ENCODE data around the gene PRTG. TPM values are rescaled to one million over a fixed set of nuclear protein-coding genes. Genes with fewer than 3 reads are reported as not detected.

The PRTG gene
- total RNA-seq, 1 experiment from 2014 or later, result 3.6 TPM

DNA sequence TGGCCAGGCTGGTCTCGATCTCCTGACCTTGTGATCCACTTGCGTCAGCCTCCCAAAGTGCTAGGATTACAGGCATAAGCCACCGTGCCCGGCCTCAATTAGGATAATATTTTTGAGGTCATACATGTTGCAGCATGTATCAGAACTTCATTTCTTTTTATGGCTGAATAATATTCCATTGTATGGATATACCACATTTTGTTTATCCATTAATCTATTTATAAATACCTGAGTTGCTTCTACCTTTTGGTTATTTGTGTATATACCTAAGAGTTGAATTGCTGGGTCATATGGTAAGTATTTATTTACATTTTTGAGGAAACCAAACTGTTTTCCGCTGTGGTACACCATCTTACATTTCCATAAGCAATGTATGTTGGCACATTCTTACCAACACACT, 136.7 kb downstream of the PRTG start (continued):
- no peak for TF ChIP-seq FOXK1 (CRISPR knock-in tag; IDR thresholded peaks at IDR 0.05)
- TF ChIP-seq, protein P1, sequence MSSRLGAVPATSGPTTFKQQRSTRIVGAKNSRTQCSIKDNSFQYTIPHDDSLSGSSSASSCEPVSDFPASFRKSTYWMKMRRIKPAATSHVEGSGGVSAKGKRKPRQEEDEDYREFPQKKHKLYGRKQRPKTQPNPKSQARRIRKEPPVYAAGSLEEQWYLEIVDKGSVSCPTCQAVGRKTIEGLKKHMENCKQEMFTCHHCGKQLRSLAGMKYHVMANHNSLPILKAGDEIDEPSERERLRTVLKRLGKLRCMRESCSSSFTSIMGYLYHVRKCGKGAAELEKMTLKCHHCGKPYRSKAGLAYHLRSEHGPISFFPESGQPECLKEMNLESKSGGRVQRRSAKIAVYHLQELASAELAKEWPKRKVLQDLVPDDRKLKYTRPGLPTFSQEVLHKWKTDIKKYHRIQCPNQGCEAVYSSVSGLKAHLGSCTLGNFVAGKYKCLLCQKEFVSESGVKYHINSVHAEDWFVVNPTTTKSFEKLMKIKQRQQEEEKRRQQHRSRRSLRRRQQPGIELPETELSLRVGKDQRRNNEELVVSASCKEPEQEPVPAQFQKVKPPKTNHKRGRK (CRISPR knock-in tag; IDR thresholded peaks at IDR 0.05; ENCODE audit: borderline replicate concordance), result no peak
- TF ChIP-seq SP1 (CRISPR knock-in tag; conservative IDR thresholded peaks at IDR 0.05), result no peak
- TF ChIP-seq, protein P2, sequence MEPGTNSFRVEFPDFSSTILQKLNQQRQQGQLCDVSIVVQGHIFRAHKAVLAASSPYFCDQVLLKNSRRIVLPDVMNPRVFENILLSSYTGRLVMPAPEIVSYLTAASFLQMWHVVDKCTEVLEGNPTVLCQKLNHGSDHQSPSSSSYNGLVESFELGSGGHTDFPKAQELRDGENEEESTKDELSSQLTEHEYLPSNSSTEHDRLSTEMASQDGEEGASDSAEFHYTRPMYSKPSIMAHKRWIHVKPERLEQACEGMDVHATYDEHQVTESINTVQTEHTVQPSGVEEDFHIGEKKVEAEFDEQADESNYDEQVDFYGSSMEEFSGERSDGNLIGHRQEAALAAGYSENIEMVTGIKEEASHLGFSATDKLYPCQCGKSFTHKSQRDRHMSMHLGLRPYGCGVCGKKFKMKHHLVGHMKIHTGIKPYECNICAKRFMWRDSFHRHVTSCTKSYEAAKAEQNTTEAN (CRISPR knock-in tag; IDR thresholded peaks at IDR 0.05), result no peak
- TF ChIP-seq, protein P3, sequence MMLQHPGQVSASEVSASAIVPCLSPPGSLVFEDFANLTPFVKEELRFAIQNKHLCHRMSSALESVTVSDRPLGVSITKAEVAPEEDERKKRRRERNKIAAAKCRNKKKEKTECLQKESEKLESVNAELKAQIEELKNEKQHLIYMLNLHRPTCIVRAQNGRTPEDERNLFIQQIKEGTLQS (CRISPR knock-in tag; conservative IDR thresholded peaks at IDR 0.05), result no peak
- no peak for TF ChIP-seq USF2 (CRISPR knock-in tag; IDR thresholded peaks at IDR 0.05)
- TF ChIP-seq ZNF671 (CRISPR knock-in tag; IDR thresholded peaks at IDR 0.05), result no peak
- no peak for TF ChIP-seq ZBTB21 (CRISPR knock-in tag; IDR thresholded peaks at IDR 0.05; ENCODE audit: borderline replicate concordance)

GRCh38 chr15:55601374-55601773, 141.6 kb downstream of the PRTG start:
- ATAC-seq (no peak), DNase-seq (ENCODE audit: low spot score) (no peak)
- no peak overlapping the region for H3K4me3 Mint-ChIP-seq
- H3K36me3 Mint-ChIP-seq, result peaks cover 4% of the 10 kb centered on the region
- no peaks in the 10 kb centered on the region for H3K4me1 Mint-ChIP-seq
- ChIA-PET CTCF (no interaction called here), POLR2A (no interaction called here)
- H3K27me3 Mint-ChIP-seq (ENCODE audit: low read depth), result no peaks in the 10 kb centered on the region; the same call in 1 of the 2 replicates
- peaks cover 6% of the 10 kb centered on the region for H3K9me3 Mint-ChIP-seq
- TF ChIP-seq ZMAT4 (CRISPR knock-in tag; IDR thresholded peaks at IDR 0.05) (no peak), PRRX2 (CRISPR knock-in tag; IDR thresholded peaks at IDR 0.05) (no peak), ERG (CRISPR knock-in tag; IDR thresholded peaks at IDR 0.05) (no peak), ZNF263 (CRISPR knock-in tag; IDR thresholded peaks at IDR 0.05; ENCODE audit: low read depth) (no peak), TEAD4 (CRISPR knock-in tag; IDR thresholded peaks at IDR 0.05) (no peak), NFE2L1 (CRISPR knock-in tag; IDR thresholded peaks at IDR 0.05) (no peak), KAT7 (CRISPR knock-in tag; IDR thresholded peaks at IDR 0.05; ENCODE audit: borderline replicate concordance) (no peak), ZNF232 (CRISPR knock-in tag; IDR thresholded peaks at IDR 0.05) (no peak), ZBTB21 (CRISPR knock-in tag; IDR thresholded peaks at IDR 0.05; ENCODE audit: borderline replicate concordance) (no peak)
- H3K27ac Mint-ChIP-seq, result no peak overlapping the region

GRCh38 chr15:55599439-55599838, 143.5 kb downstream of the PRTG start:
- Mint-ChIP-seq H3K27me3 (ENCODE audit: low read depth) (no peaks in the 10 kb centered on the region; the same call in 1 of the 2 replicates), H3K4me1 (no peaks in the 10 kb centered on the region), H3K36me3 (no peaks in the 10 kb centered on the region), H3K4me3 (no peak overlapping the region), H3K9me3 (no peaks in the 10 kb centered on the region), H3K27ac (no peak overlapping the region)
- CTCF ChIA-PET, result no interaction called here
- ATAC-seq (no peak), DNase-seq (ENCODE audit: low spot score) (no peak)
- POLR2A ChIA-PET, result interaction anchor here (0.6 kb wide), 1 partner anchor 1463 kb away, joined by 4 read pairs; no protein-coding TSS in a partner anchor
- TF ChIP-seq RELA (CRISPR knock-in tag; IDR thresholded peaks at IDR 0.05; ENCODE audit: borderline replicate concordance), result no peak
- TF ChIP-seq TP53 (CRISPR knock-in tag; IDR thresholded peaks at IDR 0.05), result no peak
- TF ChIP-seq, protein P4, sequence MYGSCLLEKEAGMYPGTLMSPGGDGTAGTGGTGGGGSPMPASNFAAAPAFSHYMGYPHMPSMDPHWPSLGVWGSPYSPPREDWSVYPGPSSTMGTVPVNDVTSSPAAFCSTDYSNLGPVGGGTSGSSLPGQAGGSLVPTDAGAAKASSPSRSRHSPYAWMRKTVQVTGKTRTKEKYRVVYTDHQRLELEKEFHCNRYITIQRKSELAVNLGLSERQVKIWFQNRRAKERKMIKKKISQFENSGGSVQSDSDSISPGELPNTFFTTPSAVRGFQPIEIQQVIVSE (CRISPR knock-in tag; IDR thresholded peaks at IDR 0.05; ENCODE audit: borderline replicate concordance), result no peak
- TF ChIP-seq MXD4 (CRISPR knock-in tag; IDR thresholded peaks at IDR 0.05; ENCODE audit: borderline replicate concordance), result no peak
- no peak for TF ChIP-seq OVOL2 (CRISPR knock-in tag; IDR thresholded peaks at IDR 0.05; ENCODE audit: borderline replicate concordance)
- TF ChIP-seq JUN (CRISPR knock-in tag; IDR thresholded peaks at IDR 0.05), result no peak
- no peak for TF ChIP-seq NR3C1 (CRISPR knock-in tag; conservative IDR thresholded peaks at IDR 0.05; ENCODE audit: low read depth)
- TF ChIP-seq, protein P5, sequence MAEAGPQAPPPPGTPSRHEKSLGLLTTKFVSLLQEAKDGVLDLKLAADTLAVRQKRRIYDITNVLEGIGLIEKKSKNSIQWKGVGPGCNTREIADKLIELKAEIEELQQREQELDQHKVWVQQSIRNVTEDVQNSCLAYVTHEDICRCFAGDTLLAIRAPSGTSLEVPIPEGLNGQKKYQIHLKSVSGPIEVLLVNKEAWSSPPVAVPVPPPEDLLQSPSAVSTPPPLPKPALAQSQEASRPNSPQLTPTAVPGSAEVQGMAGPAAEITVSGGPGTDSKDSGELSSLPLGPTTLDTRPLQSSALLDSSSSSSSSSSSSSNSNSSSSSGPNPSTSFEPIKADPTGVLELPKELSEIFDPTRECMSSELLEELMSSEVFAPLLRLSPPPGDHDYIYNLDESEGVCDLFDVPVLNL (CRISPR knock-in tag; IDR thresholded peaks at IDR 0.05; ENCODE audit: borderline replicate concordance, low read depth), result no peak
- TF ChIP-seq TEAD1 (CRISPR knock-in tag; IDR thresholded peaks at IDR 0.05), result no peak

Measured in WTC11 (cell line).